NCI-H2029 (cell line): ENCODE results near the gene TNFAIP3.
"Not testable (repeated sequence)": the region's sequence is repeated elsewhere in the genome, so short reads cannot be mapped to it uniquely, and the experiment has no call there.

Experiments
- DNase-seq: peaks from one replicate; lab custom pipeline; 2025; lab: John Stamatoyannopoulos, UW

Gene TNFAIP3

DNA sequence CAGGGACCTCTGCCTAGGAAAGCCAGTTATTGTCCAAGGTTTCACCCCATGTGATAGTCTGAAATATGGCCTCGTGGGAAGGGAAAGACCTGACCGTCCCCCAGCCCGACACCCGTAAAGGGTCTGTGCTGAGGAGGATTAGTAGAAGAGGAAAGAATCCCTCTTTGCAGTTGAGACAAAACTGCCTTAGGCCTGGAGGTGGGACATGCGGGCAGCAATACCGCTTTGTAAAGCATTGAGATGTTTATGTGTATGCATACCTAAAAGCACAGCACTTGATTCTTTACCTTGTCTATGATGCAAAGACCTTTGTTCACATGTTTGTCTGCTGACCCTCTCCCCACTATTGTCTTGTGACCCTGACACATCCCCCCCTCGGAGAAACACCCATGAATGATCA, 22.3 kb upstream of the TNFAIP3 start:
- not testable (repeated sequence) for DNase-seq

- DNase-seq = no peak
Observed at GRCh38 chr6:137845460-137845859, 21.6 kb upstream of the TNFAIP3 start.

- no peak for DNase-seq
Observed at GRCh38 chr6:137846274-137846673, 20.8 kb upstream of the TNFAIP3 start.

DNA sequence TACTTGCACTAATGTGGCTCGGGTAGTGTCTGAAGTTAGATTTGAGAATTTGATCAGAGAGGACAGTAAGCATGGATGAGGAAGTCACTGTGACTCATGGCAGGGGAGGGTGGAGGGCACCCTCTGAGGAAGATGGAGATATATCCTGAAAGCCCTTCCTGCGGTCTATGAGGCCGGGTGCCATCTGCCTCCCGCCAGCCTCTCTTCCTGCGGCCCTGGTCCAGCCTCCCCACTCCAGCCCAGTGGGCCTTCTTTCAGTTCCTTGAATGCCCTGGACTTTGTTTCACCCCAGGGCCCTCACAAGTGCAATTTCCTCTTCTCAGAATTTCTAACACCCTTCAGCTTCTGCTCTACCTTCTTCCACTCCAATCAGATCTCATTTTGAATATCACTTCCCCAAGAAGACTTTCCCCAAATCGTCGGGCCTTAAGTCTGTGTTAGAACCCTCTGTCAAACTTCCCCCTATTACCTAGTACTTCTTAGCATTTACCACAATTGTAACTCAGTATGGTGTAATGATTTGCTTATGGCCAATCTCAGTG, 20.2 kb upstream of the TNFAIP3 start:
- DNase-seq = no peak

DNA sequence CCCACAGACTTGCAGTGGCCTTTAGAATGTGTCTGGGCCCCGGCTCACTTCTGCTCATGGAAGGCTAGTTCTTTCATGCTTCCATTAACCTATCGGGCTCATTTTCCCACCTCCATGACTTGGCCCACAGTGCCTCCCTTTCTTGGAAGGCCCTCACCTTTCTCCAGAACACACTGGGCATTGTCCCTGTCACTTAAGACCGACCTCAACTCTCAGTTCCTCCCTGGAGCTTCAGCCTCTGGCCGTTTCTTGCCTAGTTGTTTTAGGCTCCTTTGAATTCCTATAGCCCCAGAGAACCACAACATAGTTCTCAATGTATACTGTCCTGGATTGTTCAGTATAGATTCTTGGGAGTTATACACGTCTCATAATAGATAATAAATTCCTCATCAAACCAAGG, 19.3 kb upstream of the TNFAIP3 start:
- no peak for DNase-seq

DNA sequence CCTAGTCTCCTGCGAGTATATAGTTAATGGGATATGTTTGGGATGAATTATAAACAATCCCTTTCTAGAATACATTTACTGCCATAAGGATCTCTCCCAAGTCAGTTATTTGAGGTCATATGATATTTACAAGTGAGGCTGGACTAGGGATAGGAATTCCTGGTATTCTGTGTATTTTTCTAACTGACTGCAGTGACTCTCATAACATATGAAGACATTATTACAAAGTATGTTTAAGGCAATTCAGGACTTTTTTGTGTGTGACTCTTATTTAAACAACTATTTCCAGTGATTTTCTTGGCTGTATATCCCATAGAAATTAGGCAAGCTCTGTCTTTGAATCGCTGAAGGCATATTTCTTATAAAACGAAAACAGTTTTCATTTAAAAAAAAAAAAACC, 18.4 kb upstream of the TNFAIP3 start:
- no peak for DNase-seq

DNA sequence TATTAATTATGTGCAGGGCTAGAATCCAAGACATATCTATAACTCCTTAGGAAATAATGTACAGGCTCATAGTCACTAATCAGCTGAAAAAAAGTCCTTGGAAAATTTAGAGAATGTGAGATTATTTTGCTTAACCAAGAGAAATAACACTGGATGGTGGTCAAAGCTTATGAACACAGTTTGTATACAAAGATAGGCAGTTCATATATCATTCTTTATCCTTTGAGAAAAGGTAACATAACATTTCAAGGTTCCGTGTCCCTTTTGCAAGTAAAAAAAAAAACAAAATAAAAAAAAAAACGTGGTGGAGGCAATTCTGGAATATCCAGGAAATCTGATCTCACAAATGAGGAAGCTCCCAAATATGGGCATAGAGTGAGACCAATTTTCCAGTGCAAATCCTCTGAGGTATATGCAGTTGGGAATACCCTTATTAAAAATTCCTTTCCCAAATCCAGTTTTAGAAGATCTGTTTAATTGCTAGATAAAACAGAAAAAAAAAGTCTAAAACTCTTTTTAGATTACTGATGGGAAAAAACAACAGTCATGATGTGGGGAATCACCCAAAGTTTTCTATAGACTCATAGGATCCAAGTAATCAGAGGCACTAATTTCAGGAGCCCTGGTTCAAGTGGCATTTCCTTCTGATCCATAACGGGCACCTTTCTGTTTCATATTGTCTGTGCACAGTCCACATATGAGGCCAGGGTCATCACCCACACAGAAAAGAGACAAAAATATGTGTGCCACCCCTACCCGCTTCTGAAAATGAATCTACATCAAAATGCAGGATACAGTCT, 17.7 kb upstream of the TNFAIP3 start:
- no peak for DNase-seq

DNA sequence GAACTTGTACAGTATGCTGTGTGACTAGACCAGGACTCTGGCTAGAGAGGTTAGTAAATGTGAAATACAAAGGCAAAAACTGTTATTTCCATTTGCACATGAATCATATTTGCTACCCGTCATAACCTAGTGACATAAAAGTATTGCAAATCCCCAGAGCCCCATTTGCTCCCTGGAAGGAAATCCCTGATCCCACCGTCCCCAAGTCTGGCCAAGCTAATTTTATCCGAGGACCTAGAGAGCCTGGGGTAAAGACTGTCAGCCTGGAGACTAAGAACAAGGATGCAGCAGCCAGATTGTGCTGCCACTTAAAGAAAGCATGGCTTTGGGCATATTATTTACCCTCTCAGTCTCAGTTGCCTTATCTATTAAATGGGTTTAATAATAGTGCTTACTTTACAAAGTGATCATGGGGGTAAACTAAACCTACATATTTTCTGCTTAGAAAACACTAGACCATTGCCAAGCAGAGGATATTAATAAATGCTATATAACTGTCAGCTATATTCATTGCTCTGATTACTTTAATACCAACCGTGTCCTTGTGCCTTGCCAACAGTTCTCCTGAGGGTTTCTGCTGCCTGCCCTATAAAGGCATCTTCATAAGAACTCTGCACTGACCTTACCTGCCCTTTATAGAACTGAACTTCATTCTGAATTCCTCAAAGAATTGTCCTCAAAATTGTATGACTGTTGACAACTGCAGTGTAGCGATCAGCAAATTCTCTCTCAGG, 16.9 kb upstream of the TNFAIP3 start:
- DNase-seq = no peak

DNA sequence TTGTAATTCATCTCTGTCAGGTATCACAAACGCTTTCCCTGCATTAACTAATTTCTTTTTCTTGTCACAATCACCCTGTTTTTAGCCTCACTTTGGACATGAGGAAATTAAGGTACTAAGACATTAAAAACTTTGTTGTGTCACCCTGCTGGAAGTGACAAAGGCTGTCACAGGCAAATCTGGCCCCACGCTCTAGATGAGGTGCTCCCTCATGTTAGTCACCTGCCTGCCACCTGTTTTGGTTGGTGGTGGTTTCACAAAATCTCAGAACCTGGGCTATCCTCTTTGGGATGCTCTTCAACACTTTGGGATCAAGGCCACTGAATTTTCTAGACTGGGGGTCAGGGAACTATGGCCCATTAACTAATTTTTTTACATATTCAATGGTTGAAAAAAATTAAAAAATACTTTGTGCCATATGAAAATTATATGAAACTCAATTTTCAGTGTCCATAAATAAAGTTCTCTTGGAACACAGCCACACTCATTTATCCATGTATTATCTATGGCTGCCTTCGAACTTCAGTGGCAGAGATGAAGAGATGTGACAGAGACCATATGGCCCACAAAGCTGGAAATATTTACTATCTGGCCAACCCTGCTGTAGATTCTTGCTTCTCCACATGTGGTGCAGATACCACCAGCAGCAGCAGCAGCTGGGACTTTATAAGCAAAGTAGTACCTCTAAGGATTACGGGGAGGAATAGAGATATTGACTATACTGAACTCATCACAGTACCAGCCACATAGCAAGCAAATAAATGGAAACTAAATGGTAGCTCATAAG, 16.1 kb upstream of the TNFAIP3 start:
- no peak for DNase-seq

DNA sequence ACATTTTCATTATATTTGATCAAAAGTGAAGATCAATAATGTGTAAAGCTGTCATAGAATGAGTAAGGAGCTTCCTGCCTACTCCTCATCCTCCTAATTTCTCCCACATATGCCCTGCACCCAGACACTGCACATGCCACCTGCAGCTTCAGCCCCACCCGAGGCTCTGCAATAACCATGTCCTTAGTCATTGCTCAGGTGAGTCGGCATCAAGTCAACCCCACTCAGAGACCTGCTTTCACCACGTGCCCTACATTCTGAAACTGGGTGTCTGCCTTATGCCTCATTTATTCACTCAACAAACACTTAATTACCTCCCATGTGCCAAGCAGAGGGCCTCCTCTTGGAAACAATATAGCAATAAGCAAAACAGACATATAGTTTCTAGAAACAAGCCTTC, 15.4 kb upstream of the TNFAIP3 start:
- DNase-seq = no peak

- DNase-seq = no peak
Observed at GRCh38 chr6:137852346-137852745, 14.7 kb upstream of the TNFAIP3 start.

DNA sequence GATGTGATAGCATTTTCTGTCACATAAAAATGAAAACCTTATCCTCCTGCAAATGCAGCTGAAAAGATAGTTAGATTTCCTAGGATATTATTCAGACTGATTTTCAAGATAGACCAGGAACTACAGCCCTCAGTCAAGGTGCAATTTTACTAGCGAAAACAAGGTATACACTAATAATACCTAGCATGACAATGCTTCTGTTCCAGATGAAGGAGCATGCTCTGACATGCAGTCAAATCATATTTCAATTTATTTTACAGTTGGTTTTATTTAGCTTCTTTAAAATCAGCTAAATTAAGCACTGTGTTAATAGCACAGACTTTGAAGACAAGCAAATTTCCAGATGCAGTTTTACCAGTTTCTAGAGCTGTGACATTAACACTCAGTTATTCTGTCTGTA, 14.2 kb upstream of the TNFAIP3 start:
- DNase-seq = no peak

DNA sequence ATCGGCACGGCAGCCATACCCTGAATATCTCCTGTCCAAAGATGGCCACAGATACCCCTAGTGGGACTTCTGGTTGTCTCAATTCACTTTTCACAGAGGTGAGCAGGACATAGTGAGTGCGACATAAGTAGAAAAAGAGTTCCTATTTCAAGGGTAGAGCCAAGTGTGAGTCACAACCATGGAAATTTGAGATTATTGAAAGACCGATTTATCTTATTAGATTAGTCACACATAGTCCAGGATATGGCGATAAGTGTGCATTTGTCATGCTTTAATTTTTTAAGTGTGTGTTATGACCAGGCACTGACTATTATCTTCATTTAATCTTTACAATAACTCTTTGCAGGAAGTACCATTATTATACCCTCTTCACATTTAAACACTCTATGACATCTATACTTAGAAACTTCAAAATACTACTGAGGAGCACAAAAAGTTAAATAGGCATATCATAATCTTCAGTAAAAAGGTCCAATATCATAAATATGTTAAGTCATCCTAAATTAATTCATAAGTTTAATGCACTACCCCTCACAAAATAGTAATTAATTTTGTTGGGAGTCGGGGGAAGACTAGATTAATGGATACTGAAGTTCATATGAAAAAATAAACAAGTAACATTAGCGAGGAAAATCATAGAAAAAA, 13.4 kb upstream of the TNFAIP3 start:
- DNase-seq = no peak

DNA sequence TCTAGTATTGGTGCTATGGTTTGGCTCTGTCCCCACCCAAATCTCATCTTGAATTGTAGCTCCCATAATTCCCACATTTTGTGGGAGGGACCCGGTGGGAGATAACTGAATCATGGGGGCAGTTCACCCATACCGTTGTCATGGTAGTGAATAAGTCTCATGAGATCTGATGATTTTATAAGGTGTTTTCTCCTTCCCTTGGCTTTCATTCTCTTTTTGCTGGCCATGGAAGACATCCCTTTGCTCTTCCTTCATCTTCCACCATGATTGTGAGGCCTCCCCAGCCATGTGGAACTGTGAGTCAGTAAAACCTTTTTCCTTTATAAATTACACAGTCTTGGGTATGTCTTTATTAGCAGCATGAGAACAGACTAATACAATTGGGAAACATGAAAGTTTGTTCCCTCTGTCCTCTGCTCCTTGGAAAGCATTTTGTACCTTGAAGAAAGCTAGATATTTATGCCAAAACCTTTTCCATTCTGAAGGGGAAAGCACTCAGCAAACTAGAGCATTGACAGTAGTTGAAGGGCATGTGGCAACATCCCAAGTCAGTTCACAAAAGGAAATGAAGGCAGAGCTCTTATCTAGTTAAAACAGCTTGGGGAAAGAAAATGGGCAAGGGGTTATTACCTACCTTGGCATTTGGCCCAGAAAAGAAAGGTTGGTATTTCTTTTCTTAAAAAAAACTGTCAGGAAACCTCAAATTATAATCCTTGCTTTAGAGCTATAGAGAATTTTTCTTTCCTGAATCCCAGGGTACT, 10.7 kb upstream of the TNFAIP3 start:
- no peak for DNase-seq

GRCh38 chr6:137859025-137859424, 8.0 kb upstream of the TNFAIP3 start:
- no peak for DNase-seq

GRCh38 chr6:137860394-137861005, 6.6 kb upstream of the TNFAIP3 start:
- DNase-seq = no peak

DNA sequence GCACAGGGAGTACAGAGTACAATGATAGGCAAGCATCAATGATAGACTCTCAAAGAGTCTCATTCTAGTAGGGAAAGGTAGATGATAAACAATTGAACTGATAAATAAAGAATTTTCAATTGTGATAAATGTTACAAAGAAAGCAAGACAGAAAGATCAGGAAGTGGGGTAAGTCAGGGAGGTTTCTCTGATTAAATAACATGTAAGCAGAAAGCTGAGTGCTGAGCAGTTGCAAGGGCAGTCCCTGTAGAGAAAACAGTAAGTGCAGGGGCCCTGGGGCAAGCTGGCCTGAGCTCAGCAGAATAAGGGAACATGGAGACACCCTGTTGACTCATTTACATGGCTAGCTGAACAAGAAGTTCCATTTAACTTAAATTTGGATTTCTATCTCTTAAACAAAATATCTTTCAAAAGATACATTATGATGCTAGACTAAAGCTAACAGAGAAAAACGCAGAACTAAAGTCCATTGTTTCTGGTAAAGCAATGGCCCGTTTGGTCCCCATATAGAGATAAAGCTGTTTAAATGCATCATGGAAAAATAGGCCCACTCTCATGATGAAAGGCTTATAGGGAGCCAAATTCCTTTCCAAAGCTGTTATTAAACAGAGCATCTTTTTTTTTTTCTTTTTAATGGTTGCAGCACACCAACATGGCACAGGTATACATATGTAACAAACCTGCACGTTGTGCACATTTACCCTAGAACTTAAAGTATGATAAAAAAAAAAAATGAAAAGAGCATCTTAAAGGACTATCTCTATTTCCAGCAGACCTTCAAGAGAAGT, 5.3 kb upstream of the TNFAIP3 start:
- DNase-seq = no peak

DNA sequence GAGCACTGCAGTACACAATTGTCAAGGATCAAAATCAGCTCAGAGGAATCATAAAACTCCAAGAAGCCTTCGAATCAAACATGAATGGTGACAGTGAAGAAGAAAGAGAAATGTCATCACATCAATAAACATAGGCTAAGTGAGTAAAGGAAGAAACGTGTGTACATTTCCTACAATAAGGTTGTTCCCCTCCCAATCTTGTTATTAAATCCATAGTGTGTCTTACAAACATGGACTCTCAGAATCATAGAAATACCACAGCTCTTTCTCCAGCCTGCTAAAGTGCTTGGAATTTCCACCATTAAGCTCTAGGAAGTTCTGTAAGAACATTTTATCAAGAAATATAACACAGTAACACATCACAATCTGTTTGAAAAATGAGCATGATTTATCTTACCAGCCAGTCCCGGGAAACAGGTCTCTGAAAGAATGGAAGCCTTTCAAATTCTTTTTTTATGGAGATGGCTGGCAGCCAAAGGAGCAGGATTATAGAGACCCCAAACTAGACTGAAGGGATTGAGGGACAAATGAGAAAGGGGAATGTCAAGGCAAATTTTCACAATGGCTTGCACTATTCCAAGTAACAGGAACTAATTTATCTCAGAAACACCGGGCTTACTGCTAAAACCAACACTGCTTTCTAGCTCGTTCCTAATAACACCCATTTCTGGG, 4.5 kb upstream of the TNFAIP3 start:
- DNase-seq = no peak

- no peak for DNase-seq
Observed at GRCh38 chr6:137863091-137863797, 3.8 kb upstream of the TNFAIP3 start.
